Measurements from ENCODE around the gene BMPR1B. TPM values are rescaled to one million over a fixed set of nuclear protein-coding genes. Genes with fewer than 3 reads are reported as not detected.
A peak's percentile ranks its signal among the peaks of the same experiment; 100 is the strongest.

Gene BMPR1B
- total RNA-seq, 3 donors from 2014 or later: 0.64 to 7.2 (median 2.0) TPM

DNA sequence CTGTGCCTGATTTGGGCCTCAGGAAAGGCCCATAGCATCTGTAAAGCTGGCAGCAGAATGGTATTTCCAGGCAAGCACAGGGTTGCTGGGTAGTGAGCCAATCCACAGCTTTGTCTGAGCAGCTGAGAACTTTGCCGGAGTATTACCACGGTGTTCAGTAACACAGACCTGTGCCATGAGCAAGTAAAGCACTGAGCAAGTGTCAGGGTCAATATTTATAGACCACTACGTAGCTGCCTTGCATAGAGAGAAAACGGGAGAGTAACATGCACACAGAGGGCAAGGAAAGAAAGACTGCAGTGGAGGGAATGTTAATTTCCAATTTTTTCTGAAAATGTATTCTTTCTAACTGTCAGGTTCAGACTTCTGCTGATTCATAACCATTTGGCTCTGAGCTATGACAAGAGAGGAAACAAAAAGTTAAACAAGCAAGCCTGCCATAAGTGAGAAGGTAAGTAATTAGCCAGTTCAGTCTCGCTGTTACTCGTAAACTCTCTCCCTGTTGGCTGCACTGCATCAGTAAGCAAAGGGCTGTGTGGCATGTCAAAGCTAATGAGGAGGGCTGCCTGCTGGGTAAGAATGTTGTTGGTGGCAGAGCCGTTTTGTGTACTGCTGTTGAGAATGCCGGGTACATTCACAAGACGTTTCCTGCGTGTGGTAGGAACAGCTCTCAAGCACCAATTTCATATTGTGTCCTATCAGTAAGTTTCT is 238.1 kb downstream of the BMPR1B start:
- H3K9me3 ChIP-seq: no peaks in the 10 kb centered on the region
- H3K4me1 ChIP-seq: no peaks in the 10 kb centered on the region
- TF ChIP-seq CTCF (IDR thresholded peaks at IDR 0.05) (no peak), POLR2AphosphoS5 (IDR thresholded peaks at IDR 0.05) (no peak), POLR2A (IDR thresholded peaks at IDR 0.05) (no peak)
- intact Hi-C loops (cut with DNase I; ENCODE audit: low total_unique reads): no loop called here
- no peaks in the 10 kb centered on the region for H3K27me3 ChIP-seq
- no peak for DNase-seq (ENCODE audit: low spot score in 2 of 2)
- no peak overlapping the region for H3K27ac ChIP-seq
- peak overlapping the region in 1 of 3 donors; percentile 3 for H3K4me3 ChIP-seq
- no peaks in the 10 kb centered on the region for H3K36me3 ChIP-seq

GRCh38 chr4:95000076-95000648 is 242.4 kb downstream of the BMPR1B start:
- no peak for DNase-seq (ENCODE audit: low spot score in 2 of 2)
- intact Hi-C loops (cut with DNase I; ENCODE audit: low total_unique reads): no loop called here
- H3K9me3 ChIP-seq: no peaks in the 10 kb centered on the region
- TF ChIP-seq POLR2A (IDR thresholded peaks at IDR 0.05): no peak
- no peak for TF ChIP-seq POLR2AphosphoS5 (IDR thresholded peaks at IDR 0.05)
- no peak for TF ChIP-seq CTCF (IDR thresholded peaks at IDR 0.05)
- no peak overlapping the region for H3K27ac ChIP-seq
- H3K4me3 ChIP-seq: no peak overlapping the region
- H3K27me3 ChIP-seq: no peaks in the 10 kb centered on the region
- no peaks in the 10 kb centered on the region for H3K36me3 ChIP-seq
- no peaks in the 10 kb centered on the region for H3K4me1 ChIP-seq

GRCh38 chr4:95004912-95005311 is 247.2 kb downstream of the BMPR1B start:
- Histone ChIP-seq H3K27ac (no peak overlapping the region), H3K36me3 (no peaks in the 10 kb centered on the region), H3K4me1 (no peaks in the 10 kb centered on the region), H3K4me3 (no peak overlapping the region), H3K27me3 (no peaks in the 10 kb centered on the region), H3K9me3 (no peaks in the 10 kb centered on the region)
- intact Hi-C loops (cut with DNase I; ENCODE audit: low total_unique reads): no loop called here
- no peak for TF ChIP-seq CTCF (IDR thresholded peaks at IDR 0.05)
- TF ChIP-seq POLR2A (IDR thresholded peaks at IDR 0.05): no peak
- no peak for TF ChIP-seq POLR2AphosphoS5 (IDR thresholded peaks at IDR 0.05)
- DNase-seq (ENCODE audit: low spot score in 2 of 2): no peak

DNA sequence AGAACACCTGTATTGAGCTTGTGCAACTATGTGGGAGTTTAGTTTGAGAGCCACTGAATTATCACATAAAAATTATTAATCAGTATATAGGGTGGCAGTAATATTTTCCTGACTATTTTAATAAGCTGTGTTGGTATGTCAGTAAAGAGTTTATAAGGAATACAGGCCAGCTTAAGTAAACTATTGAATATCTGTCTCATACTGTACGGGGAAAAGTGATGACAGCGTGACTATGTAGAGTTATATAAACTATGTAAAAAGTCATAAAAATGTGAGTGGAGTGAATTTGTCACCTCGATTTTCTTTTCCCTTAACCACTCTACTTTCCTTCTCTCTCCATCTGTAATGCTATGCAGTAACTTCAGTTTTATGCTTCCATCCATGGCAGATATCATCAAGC is 250.2 kb downstream of the BMPR1B start:
- no peaks in the 10 kb centered on the region for H3K4me1 ChIP-seq
- H3K9me3 ChIP-seq: no peaks in the 10 kb centered on the region
- H3K27me3 ChIP-seq: no peaks in the 10 kb centered on the region
- no peak for DNase-seq (ENCODE audit: low spot score in 2 of 2)
- no peak for TF ChIP-seq POLR2A (IDR thresholded peaks at IDR 0.05)
- no peak for TF ChIP-seq CTCF (IDR thresholded peaks at IDR 0.05)
- TF ChIP-seq POLR2AphosphoS5 (IDR thresholded peaks at IDR 0.05): no peak
- H3K27ac ChIP-seq: no peak overlapping the region
- no peaks in the 10 kb centered on the region for H3K36me3 ChIP-seq
- no peak overlapping the region for H3K4me3 ChIP-seq
- intact Hi-C loops (cut with DNase I; ENCODE audit: low total_unique reads): no loop called here

DNA sequence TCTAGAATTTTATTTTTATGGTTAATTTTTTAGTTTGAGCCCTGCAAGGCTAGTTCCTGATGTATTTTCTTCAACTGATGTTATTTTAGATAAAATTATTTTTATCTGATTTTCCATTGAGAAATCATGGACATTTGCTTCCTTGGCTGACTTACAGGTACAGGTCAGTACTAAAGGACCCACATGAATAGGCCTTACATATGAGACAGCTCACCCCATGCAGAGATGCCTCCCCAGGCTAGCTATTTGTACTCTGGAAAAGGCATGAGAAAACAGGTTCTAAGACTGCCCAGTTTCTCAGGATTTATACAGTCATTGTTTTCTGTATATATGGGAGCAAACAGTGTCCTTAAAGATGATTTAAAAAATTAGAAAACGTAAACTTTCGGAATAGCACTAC is 255.5 kb downstream of the BMPR1B start:
- DNase-seq (ENCODE audit: low spot score in 2 of 2): no peak
- H3K9me3 ChIP-seq: no peaks in the 10 kb centered on the region
- H3K4me1 ChIP-seq: no peaks in the 10 kb centered on the region
- H3K36me3 ChIP-seq: no peaks in the 10 kb centered on the region
- intact Hi-C loops (cut with DNase I; ENCODE audit: low total_unique reads): no loop called here
- no peaks in the 10 kb centered on the region for H3K27me3 ChIP-seq
- no peak overlapping the region for H3K4me3 ChIP-seq
- TF ChIP-seq CTCF (IDR thresholded peaks at IDR 0.05): no peak
- no peak for TF ChIP-seq POLR2AphosphoS5 (IDR thresholded peaks at IDR 0.05)
- no peak for TF ChIP-seq POLR2A (IDR thresholded peaks at IDR 0.05)
- no peak overlapping the region for H3K27ac ChIP-seq
